ENCODE data around the gene YPEL1.

DNA sequence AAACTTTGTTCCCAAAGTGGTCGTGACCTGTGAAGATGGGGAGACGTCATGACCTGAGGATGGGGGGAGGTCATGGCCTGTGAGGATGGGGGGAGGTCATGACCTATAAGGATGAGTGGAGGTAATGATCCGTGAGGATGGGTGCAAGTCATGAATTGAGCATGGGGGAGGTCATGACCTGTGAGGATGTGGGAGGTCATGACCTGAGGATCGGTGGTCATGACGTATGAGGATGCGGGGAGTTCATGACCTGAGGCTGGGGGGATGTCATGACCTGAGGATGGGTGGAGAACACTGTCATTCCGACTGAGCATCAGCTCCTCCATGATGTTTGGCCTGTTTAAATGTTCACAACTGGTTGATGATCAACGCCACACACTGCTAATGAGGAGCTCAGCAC, 25.9 kb downstream of the YPEL1 start:
- TF ChIP-seq, protein P1, sequence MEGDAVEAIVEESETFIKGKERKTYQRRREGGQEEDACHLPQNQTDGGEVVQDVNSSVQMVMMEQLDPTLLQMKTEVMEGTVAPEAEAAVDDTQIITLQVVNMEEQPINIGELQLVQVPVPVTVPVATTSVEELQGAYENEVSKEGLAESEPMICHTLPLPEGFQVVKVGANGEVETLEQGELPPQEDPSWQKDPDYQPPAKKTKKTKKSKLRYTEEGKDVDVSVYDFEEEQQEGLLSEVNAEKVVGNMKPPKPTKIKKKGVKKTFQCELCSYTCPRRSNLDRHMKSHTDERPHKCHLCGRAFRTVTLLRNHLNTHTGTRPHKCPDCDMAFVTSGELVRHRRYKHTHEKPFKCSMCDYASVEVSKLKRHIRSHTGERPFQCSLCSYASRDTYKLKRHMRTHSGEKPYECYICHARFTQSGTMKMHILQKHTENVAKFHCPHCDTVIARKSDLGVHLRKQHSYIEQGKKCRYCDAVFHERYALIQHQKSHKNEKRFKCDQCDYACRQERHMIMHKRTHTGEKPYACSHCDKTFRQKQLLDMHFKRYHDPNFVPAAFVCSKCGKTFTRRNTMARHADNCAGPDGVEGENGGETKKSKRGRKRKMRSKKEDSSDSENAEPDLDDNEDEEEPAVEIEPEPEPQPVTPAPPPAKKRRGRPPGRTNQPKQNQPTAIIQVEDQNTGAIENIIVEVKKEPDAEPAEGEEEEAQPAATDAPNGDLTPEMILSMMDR (IDR thresholded peaks at IDR 0.05), result no peak
- TF ChIP-seq POLR2A (IDR thresholded peaks at IDR 0.05), result no peak

Data from body of pancreas (tissue), 4 donors.